SKM-1 (cell line): Measurements from ENCODE around the gene C10orf71.

Experiments
- DNase-seq: peaks from one replicate; lab custom pipeline; 2025; ENCODE audit not compliant: unreplicated experiment; lab: John Stamatoyannopoulos, UW

C10orf71 gene

DNA sequence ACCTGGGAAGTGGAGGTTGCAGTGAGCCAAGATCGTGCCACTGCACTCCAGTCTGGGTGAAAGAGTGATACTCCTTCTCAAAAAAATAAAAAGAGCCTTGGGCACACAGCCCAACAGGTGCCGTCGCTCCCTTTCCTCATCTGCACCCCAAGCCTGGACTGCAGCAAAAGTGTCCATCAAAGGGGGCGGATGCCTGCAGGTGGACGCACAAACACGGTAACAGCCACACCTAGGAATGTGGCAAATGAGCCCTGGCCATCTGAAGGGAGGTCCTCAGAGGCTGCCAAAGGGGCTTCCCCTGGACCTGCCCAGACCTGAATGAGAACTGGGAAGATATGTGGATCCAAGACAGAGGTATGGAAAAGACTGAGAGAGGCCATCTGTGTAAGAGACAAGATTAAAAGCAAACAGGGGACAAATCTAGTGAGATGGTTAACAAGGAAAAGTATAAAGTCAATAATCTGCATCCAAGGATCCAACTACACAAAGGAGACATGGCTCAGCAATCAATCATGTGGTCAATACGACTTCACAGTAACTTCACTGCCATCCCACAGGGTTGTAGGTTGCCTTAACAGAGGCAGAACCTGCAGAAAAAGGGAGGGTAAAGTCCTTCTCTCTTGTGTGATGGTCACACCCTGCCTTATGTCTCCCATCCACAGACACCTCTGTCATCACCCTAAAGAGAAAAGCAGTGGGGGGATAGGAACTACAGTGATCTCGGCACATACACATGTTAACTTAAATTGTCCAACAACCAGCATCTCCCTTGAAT lies 71.5 kb downstream of the C10orf71 start:
- DNase-seq = no peak

DNA sequence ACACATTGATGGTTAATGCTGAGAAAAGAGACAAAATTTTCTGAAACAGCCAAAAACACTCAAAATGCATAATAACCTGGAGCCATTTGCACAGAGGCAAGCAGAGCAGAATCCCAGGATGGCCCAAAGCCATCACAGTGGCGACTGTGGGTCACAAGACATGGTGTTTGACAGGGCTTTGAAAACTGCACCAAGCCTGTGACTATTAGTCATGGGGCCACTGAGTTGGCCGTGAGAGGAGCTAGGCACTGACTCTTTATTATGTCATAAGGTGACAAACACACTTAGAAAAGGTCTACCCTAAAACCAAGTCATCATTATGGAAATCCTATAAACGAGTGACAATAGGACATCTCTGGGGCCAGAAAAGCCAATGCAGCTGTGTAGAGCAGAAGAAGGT lies 73.0 kb downstream of the C10orf71 start:
- no peak for DNase-seq

DNA sequence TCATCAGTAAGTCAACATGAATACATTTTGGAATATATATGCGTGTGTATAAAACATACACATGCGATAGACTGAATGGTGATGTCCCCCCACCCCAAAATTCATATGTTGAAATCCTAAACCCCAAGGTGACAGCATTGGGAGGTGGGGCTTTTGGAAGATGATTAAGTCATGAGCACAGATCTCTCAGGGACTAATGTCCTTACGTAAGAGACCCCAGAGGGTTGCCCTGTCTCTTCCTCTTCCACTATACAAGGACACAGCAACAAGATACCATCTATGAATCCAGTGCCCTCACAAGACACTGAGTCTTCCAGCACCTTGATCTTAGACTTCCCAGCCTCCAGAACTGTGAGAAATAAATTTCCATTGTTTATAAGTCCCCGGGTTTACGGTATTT lies 74.4 kb downstream of the C10orf71 start:
- no peak for DNase-seq

DNA sequence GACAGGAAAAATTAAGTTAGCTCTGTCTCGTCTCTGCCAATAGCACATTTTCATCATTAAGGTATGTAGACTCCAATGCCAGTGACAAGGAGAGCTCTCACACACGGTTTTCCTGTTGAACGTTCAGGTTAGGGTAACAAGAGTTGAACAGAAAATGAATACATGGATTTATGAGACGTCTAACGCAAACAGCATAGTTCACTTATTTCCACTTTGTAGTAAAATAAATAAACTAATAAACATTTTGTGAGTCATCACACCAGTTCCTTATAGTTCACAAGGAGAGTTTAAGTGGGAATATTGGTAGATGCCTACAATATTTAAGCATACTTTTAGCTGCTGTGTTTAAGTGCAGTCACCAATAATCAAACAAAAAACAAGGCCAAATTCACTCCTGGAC lies 75.8 kb downstream of the C10orf71 start:
- DNase-seq = no peak

DNA sequence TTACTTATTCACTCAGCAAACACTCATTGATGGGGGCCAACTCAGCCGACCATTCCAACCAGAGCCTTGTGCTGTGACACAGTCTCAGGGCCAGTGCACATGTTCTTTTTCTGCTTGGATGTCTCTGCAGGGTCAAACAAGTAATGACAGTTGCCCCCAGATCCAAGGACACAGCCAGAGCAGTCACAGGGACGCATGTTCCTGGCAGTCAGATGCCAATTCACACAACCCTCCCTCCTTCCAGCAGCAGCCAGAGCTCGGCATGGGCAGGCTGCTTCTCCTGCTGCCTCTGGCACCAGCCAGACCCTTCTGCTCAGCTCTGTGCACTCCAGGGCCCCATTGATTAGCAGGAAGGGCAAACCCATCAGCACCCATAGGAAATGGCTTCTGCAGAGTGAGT lies 76.6 kb downstream of the C10orf71 start:
- no peak for DNase-seq
